Left lung (tissue), 10 donors: ENCODE measurements around the gene PTPRT. TPM values are rescaled to one million over a fixed set of nuclear protein-coding genes. Genes with fewer than 3 reads are reported as not detected.
A peak's percentile ranks its signal among the peaks of the same experiment; 100 is the strongest.

Experiments
- ATAC-seq: fragments of 200-7000 bp; cut with Tn5 transposase; one replicate; pipeline ENCODE4 v1.9.1; 2020; ENCODE audit warnings: moderate library complexity
- DNase-seq, 4 donors: peaks; one replicate each; pipeline ENCODE4 v3.0.0-alpha.2; 2013 to 2020
- H3K27ac ChIP-seq, 2 donors: fragments of 200-600 bp; sonication (generic) in 1 of 2; one replicate each; pipeline versions ENCODE4 v1.5.0 to v1.8.0; 2020 to 2021
- H3K27me3 ChIP-seq, 2 donors: fragments of 200-600 bp; sonication (generic) in 1 of 2; one replicate each; pipeline versions ENCODE4 v1.5.0 to v1.8.0; 2020 to 2021
- H3K36me3 ChIP-seq, 2 donors: fragments of 200-600 bp; sonication (generic) in 1 of 2; one replicate each; pipeline versions ENCODE4 v1.5.0 to v1.8.0; 2020 to 2021
- H3K4me1 ChIP-seq, 2 donors: fragments of 200-600 bp; one replicate each; pipeline ENCODE4 v1.8.0; 2021
- H3K4me3 ChIP-seq, 2 donors: fragments of 200-600 bp; sonication (generic) in 1 of 2; one replicate each; pipeline versions ENCODE4 v1.5.0 to v1.8.0; 2020 to 2021; ENCODE audit warnings: mild to moderate bottlenecking in 1 of 2
- H3K9me3 ChIP-seq, 2 donors: fragments of 200-600 bp; sonication (generic) in 1 of 2; one replicate each; pipeline versions ENCODE4 v1.5.0 to v1.8.0; 2020 to 2021
- CTCF ChIP-seq, 2 donors: fragments of 200-600 bp; sonication (generic) in 1 of 2; IDR thresholded peaks; one replicate each; pipeline versions ENCODE4 v1.5.0 to v1.8.0; 2021; ENCODE audit warnings: antibody characterized with exemption in 2 of 2
- intact Hi-C, 2 donors: fragments of 100-400 bp; cut with DNase I; formaldehyde crosslinking; loops; one replicate each; pipeline versions ENCODE4 v1.11.2 to v1.14.2; 2022
- polyA plus RNA-seq, 6 donors: library from polyadenylated mRNA; unstranded; fragments of 120-200 nt; gene quantifications; one replicate each; pipeline ENCODE4 v1.2.1, GENCODE V29; 2013; ENCODE audit not compliant: insufficient read length in 6 of 6
- total RNA-seq, 2 donors: library from RNA; stranded (reverse); fragmentation: NEBNext Ultra II Directional; extraction: Animal tissue kit (Norgen Biotek cat#: 25700); gene quantifications; one replicate each; pipeline ENCODE4 v1.2.1, GENCODE V29; 2021
- donor health status: DM: no; HTN: yes; CAD: no.
- donor health status: DM: no; HTN: no; CAD: no.

Gene PTPRT
- total and polyA plus RNA-seq, 8 donors: 0.15 to 2.9 (median 1.4) TPM

GRCh38 chr20:42026599-42026998 is 1163.1 kb downstream of the PTPRT start:
- no peak for TF ChIP-seq CTCF (IDR thresholded peaks at IDR 0.05)
- DNase-seq (no peak), ATAC-seq (no peak)
- no peak overlapping the region for H3K4me3 ChIP-seq
- H3K36me3 ChIP-seq: no peaks in the 10 kb centered on the region
- H3K4me1 ChIP-seq: no peaks in the 10 kb centered on the region
- intact Hi-C loops: no loop called here
- H3K27ac ChIP-seq: no peak overlapping the region
- no peaks in the 10 kb centered on the region for H3K9me3 ChIP-seq
- peaks cover 0 to 9% of the 10 kb centered on the region in 2 donors for H3K27me3 ChIP-seq

GRCh38 chr20:42024653-42025052 is 1165.1 kb downstream of the PTPRT start:
- peak in 1 of 4 donors; percentile 43 for DNase-seq

More at GRCh38 chr20:42024653-42025052, 1165.1 kb downstream of the PTPRT start:
- no peak for ATAC-seq
- H3K27me3 ChIP-seq: peaks cover 0 to 9% of the 10 kb centered on the region in 2 donors
- no peaks in the 10 kb centered on the region for H3K36me3 ChIP-seq
- no peak overlapping the region for H3K4me3 ChIP-seq
- intact Hi-C loops: no loop called here
- TF ChIP-seq CTCF (IDR thresholded peaks at IDR 0.05): no peak
- H3K4me1 ChIP-seq: no peaks in the 10 kb centered on the region
- no peak overlapping the region for H3K27ac ChIP-seq
- peaks cover 0 to 1% of the 10 kb centered on the region in 2 donors for H3K9me3 ChIP-seq
